A549 (cell line): Measurements from ENCODE around the gene PINK1.

ENCODE experiments used
- CTCF ChIP-seq: fragments of >200 bp; sonication (Bioruptor Twin); formaldehyde crosslinking; IDR thresholded peaks from 3 replicates; pipeline ENCODE4 v1.5.1; 2016
- ESRRA ChIP-seq: fragments of 150-350 bp; IDR thresholded peaks from 2 replicates; pipeline ENCODE4 v1.6.1; 2014; ENCODE audit warnings: mild to moderate bottlenecking, low read length, borderline replicate concordance
- JUN ChIP-seq, 2 experiments: fragments of >200 bp; sonication (Bioruptor Twin); formaldehyde crosslinking; IDR thresholded peaks; 2 replicates in 1 of 2; 3 replicates in 1 of 2; pipeline ENCODE4 v1.6.1; 2016 to 2017
- MAFK ChIP-seq: fragments of 450-650 bp; IDR thresholded peaks from 2 replicates; pipeline ENCODE4 v1.6.1; 2014; ENCODE audit not compliant: partially characterized antibody
- MAX ChIP-seq: IDR thresholded peaks from 2 replicates; pipeline ENCODE4 v1.6.1; 2012
- PHF8 ChIP-seq: fragments of 200-600 bp; sonication (generic); IDR thresholded peaks from 2 replicates; pipeline ENCODE4 v1.6.1; 2016; ENCODE audit warnings: low read depth, mild to moderate bottlenecking, antibody characterized with exemption, moderate library complexity, borderline replicate concordance
- POLR2A ChIP-seq: IDR thresholded peaks from 2 replicates; pipeline ENCODE4 v1.6.1; 2012; ENCODE audit warnings: mild to moderate bottlenecking, low read length
- REST ChIP-seq: fragments of 200-600 bp; sonication (generic); IDR thresholded peaks from 2 replicates; pipeline ENCODE4 v1.6.1; 2016; ENCODE audit warnings: antibody characterized with exemption, mild to moderate bottlenecking, moderate library complexity
- TP53 ChIP-seq: fragments of 250-450 bp; sonication (Bioruptor Pico); IDR thresholded peaks from 2 replicates; pipeline ENCODE4 v1.5.0; 2021; ENCODE audit warnings: mild to moderate bottlenecking, moderate library complexity

DNA sequence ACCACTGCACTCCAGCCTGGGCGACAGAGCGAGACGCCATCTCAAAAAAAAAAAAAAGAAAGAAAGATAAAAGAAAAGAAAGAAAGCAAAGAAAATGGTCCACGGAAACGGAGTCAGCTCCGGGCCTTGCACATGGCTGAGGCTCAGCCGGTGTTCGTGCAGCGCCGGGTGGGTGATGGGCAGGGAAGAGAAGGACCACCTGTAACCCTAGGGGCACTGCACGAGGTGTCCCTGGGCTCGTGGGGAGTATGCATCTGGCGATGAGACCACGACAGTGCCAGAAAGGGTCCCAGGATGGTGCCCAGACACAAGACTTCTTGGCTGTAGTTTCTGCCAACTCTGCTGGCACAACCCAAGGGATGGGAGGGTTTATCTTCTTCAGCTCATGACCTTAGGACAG is 38.5 kb upstream of the PINK1 start:
- TF ChIP-seq POLR2A (no peak), CTCF (no peak), JUN (IDR thresholded peaks at IDR 0.05) (no peak), ESRRA (no peak), MAFK (no peak), TP53 (CRISPR knock-in tag) (no peak), REST (no peak), PHF8 (no peak), MAX (no peak)
